Uterus (tissue), 4 donors: ENCODE data around the gene TLR8. TPM values are rescaled to one million over a fixed set of nuclear protein-coding genes. Genes with fewer than 3 reads are reported as not detected.

ENCODE experiments used
- DNase-seq, 2 donors: peaks; one replicate each; pipeline ENCODE4 v3.0.0-alpha.2; 2019 to 2020
- H3K27ac ChIP-seq, 2 donors: fragments of 200-600 bp; sonication (generic); 1 replicate in 1 of 2; 2 replicates in 1 of 2; pipeline ENCODE4 v1.5.1; 2016 to 2018
- H3K27me3 ChIP-seq, 2 donors: fragments of 200-600 bp; sonication (generic); one replicate each; pipeline ENCODE4 v1.5.1; 2018 to 2019; ENCODE audit warnings: control low read depth in 1 of 2
- H3K36me3 ChIP-seq, 2 donors: fragments of 200-600 bp; sonication (generic); one replicate each; pipeline ENCODE4 v1.5.1; 2019; ENCODE audit warnings: control low read depth in 1 of 2
- H3K4me1 ChIP-seq, 2 donors: fragments of 200-600 bp; sonication (generic); one replicate each; pipeline ENCODE4 v1.5.1; 2018 to 2019; ENCODE audit warnings: control low read depth in 1 of 2
- H3K4me3 ChIP-seq, 2 donors: fragments of 200-600 bp; sonication (generic); 1 replicate in 1 of 2; 2 replicates in 1 of 2; pipeline ENCODE4 v1.5.1; 2018 to 2019; ENCODE audit warnings: mild to moderate bottlenecking in 1 of 2
- H3K9me3 ChIP-seq, 2 donors: fragments of 200-600 bp; sonication (generic); one replicate each; pipeline ENCODE4 v1.5.1; 2019; ENCODE audit warnings: control low read depth in 1 of 2
- CTCF ChIP-seq, 4 experiments: fragments of 200-600 bp in 2 of 4; fragments of 450-650 bp in 2 of 4; sonication (generic) in 2 of 4; IDR thresholded peaks; one replicate each; pipeline ENCODE4 v1.5.1; 2016 to 2019; ENCODE audit warnings: antibody characterized with exemption in 4 of 4, mild to moderate bottlenecking in 2 of 4, moderate library complexity in 1 of 4
- POLR2A ChIP-seq, 2 donors: fragments of 450-650 bp; IDR thresholded peaks; one replicate each; pipeline ENCODE4 v1.6.1; 2016; ENCODE audit warnings: antibody characterized with exemption in 2 of 2, mild to moderate bottlenecking in 1 of 2, moderate library complexity in 1 of 2
- intact Hi-C: fragments of 100-400 bp; cut with DNase I; formaldehyde crosslinking; loops from one replicate; pipeline ENCODE4 v1.15.1; 2023; ENCODE audit warnings: low total_unique reads
- total RNA-seq, 4 donors: library from RNA; depleted of rRNA in 3 of 4; stranded (reverse); fragments of >200 nt in 3 of 4; gene quantifications; one replicate each; pipeline versions ENCODE4 v1.1.0 to v1.2.4, GENCODE V29; 2014 to 2023
- donor health status: DM: yes; HTN: yes; CAD: no.

The TLR8 gene
- total RNA-seq, 4 donors from 2014 or later, result 0.29 to 0.55 (median 0.55) TPM; not detected in 1

- no peak for TF ChIP-seq CTCF (IDR thresholded peaks at IDR 0.05)
- TF ChIP-seq POLR2A (IDR thresholded peaks at IDR 0.05), result no peak
- no peak overlapping the region for H3K27ac ChIP-seq
Observed at GRCh38 chrX:12881914-12882313, 24.5 kb upstream of the TLR8 start.

GRCh38 chrX:12885508-12885907 lies 20.9 kb upstream of the TLR8 start:
- no peaks in the 10 kb centered on the region for H3K36me3 ChIP-seq
- no peaks in the 10 kb centered on the region for H3K4me1 ChIP-seq
- intact Hi-C loops, result no loop called here
- no peak overlapping the region for H3K4me3 ChIP-seq
- no peak for TF ChIP-seq POLR2A (IDR thresholded peaks at IDR 0.05)
- TF ChIP-seq CTCF (IDR thresholded peaks at IDR 0.05), result no peak
- H3K27me3 ChIP-seq, result no peaks in the 10 kb centered on the region
- no peaks in the 10 kb centered on the region for H3K9me3 ChIP-seq
- no peak for DNase-seq
- H3K27ac ChIP-seq, result no peak overlapping the region

More at GRCh38 chrX:12881914-12882313, 24.5 kb upstream of the TLR8 start:
- no peaks in the 10 kb centered on the region for H3K4me1 ChIP-seq
- intact Hi-C loops, result no loop called here
- H3K9me3 ChIP-seq, result no peaks in the 10 kb centered on the region
- DNase-seq, result no peak
- H3K4me3 ChIP-seq, result no peak overlapping the region
- H3K27me3 ChIP-seq, result no peaks in the 10 kb centered on the region
- no peaks in the 10 kb centered on the region for H3K36me3 ChIP-seq

DNA sequence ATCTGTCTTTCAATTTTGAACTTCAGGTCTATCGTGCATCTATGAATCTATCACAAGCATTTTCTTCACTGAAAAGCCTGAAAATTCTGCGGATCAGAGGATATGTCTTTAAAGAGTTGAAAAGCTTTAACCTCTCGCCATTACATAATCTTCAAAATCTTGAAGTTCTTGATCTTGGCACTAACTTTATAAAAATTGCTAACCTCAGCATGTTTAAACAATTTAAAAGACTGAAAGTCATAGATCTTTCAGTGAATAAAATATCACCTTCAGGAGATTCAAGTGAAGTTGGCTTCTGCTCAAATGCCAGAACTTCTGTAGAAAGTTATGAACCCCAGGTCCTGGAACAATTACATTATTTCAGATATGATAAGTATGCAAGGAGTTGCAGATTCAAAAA lies 19.9 kb upstream of the TLR8 start:
- H3K27me3 ChIP-seq, result no peaks in the 10 kb centered on the region
- intact Hi-C loops, result no loop called here
- no peak for DNase-seq

DNA sequence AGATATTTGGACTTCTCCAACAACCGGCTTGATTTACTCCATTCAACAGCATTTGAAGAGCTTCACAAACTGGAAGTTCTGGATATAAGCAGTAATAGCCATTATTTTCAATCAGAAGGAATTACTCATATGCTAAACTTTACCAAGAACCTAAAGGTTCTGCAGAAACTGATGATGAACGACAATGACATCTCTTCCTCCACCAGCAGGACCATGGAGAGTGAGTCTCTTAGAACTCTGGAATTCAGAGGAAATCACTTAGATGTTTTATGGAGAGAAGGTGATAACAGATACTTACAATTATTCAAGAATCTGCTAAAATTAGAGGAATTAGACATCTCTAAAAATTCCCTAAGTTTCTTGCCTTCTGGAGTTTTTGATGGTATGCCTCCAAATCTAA lies 19.3 kb upstream of the TLR8 start:
- DNase-seq, result no peak
- no peaks in the 10 kb centered on the region for H3K9me3 ChIP-seq
- no peak overlapping the region for H3K4me3 ChIP-seq
- H3K36me3 ChIP-seq, result no peaks in the 10 kb centered on the region
- TF ChIP-seq POLR2A (IDR thresholded peaks at IDR 0.05) (no peak), CTCF (IDR thresholded peaks at IDR 0.05) (no peak)
- H3K27me3 ChIP-seq, result no peaks in the 10 kb centered on the region
- H3K4me1 ChIP-seq, result no peaks in the 10 kb centered on the region
- intact Hi-C loops, result no loop called here
- no peak overlapping the region for H3K27ac ChIP-seq

More for the DNA sequence above, 19.9 kb upstream of the TLR8 start:
- Histone ChIP-seq H3K9me3 (no peaks in the 10 kb centered on the region), H3K4me3 (no peak overlapping the region), H3K4me1 (no peaks in the 10 kb centered on the region), H3K36me3 (no peaks in the 10 kb centered on the region), H3K27ac (no peak overlapping the region)
- TF ChIP-seq POLR2A (IDR thresholded peaks at IDR 0.05) (no peak), CTCF (IDR thresholded peaks at IDR 0.05) (no peak)

DNA sequence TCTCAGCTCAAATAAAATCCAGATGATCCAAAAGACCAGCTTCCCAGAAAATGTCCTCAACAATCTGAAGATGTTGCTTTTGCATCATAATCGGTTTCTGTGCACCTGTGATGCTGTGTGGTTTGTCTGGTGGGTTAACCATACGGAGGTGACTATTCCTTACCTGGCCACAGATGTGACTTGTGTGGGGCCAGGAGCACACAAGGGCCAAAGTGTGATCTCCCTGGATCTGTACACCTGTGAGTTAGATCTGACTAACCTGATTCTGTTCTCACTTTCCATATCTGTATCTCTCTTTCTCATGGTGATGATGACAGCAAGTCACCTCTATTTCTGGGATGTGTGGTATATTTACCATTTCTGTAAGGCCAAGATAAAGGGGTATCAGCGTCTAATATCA lies 18.7 kb upstream of the TLR8 start:
- Histone ChIP-seq H3K9me3 (no peaks in the 10 kb centered on the region), H3K36me3 (no peaks in the 10 kb centered on the region), H3K4me3 (no peak overlapping the region), H3K27ac (no peak overlapping the region), H3K27me3 (no peaks in the 10 kb centered on the region), H3K4me1 (no peaks in the 10 kb centered on the region)
- DNase-seq, result no peak
- intact Hi-C loops, result no loop called here
- TF ChIP-seq CTCF (IDR thresholded peaks at IDR 0.05) (no peak), POLR2A (IDR thresholded peaks at IDR 0.05) (no peak)
